Stimulated activated CD8-positive, alpha-beta memory T cell treated with anti-CD3 and anti-CD28 coated beads, Interleukin-4, amount 100 ng/mL, for 48 hours (primary cell): Measurements from ENCODE around the gene MYBPC3.

Source experiments
- DNase-seq: peaks from one replicate; pipeline ENCODE4 v3.0.0-alpha.2; 2020

Gene MYBPC3

GRCh38 chr11:47314992-47315391 is 37.5 kb downstream of the MYBPC3 start:
- no peak for DNase-seq

DNA sequence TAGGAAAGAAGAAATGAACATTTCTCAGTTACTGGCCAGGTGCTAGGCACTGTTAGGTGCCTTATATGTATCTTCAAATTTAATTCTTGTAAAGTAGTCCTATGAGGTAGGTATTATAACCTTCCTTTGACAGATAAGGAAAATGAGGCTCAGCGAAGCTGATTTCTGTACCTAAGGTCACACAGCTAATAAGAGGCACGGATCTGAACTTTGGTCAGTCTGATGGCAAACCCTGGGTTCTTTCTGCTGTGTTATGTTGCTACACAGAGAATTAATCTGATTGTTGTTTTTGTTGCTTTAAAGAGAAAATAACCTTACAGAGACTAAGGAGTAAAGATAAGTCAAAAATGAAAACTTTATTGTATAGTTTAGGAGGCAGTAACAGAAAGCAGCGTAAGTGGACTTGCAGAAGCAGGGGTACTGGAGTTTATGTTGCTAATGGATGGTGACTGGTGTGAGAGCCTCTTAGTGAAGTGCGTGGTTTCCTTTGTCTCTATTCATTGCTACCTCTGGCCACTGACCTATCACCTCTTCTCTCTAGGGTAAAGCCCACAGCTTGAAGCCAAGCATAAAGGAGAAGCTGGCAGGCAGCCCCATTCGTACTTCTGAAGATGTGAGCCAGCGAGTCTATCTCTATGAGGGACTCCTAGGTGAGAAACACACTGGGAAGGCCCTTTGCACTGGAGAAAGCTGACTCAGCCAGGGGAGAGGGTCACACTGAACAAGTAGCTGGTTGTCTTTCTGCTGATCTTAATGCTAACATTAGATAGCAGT is 44.3 kb downstream of the MYBPC3 start:
- no peak for DNase-seq

GRCh38 chr11:47306484-47306844 is 46.0 kb downstream of the MYBPC3 start:
- no peak for DNase-seq

DNA sequence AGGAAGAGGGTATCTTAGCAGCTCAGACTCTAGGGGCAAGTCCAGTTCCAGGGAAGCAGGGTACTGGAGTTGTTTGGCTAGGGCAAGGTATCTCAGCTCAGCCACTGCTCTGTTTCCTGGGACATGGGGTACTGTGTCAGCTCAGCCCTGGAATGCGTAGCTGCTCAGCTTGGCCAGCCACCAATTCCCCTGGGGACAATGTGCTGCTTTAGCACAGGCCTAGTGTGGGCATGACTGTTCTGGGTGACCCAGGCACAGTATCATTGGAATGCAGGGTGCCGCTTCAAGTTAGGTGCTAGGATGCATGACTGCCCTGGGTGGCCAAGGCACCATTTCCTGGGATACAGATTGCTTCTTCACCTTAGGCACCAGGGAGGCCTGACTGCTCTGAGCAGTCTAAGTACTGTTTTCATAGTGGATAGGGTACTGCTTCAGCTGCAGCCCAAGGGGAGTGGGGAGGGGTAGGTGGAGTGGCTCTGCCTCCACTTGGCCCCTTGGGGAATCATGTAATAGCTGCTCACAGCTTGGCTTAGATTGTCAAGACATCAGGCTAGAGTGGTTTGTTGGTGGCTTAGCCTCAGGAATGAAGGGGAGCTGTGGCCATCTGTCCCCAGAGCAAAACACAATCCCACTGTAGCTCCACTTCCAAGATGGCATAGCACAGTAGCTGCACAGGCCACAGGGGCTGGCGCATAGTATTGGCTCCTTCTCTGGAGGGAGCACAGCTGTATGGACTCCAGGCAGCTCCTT is 46.6 kb downstream of the MYBPC3 start:
- DNase-seq: no peak

- no peak for DNase-seq
These were observed 49.6 kb downstream of the MYBPC3 start for GRCh38 chr11:47302853-47303252.

DNA sequence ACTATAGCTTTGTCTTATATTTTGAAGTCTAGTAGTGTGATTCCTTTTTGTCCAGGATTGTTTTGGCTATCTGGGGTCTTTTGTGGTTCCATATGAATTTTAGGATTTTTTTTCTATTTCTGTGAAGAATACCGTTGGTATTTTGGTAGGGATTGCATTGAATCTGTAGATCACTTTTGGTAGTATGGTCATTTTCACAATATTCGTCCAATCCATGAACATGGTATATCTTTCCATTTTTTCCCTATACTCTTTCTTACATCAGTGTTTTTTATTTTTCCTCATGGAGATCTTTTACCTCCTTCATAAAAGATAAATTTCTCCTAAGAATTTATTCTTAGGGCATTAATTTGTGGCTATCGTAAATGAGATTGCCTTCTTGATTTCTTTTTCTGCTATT is 53.4 kb downstream of the MYBPC3 start:
- DNase-seq: no peak

DNA sequence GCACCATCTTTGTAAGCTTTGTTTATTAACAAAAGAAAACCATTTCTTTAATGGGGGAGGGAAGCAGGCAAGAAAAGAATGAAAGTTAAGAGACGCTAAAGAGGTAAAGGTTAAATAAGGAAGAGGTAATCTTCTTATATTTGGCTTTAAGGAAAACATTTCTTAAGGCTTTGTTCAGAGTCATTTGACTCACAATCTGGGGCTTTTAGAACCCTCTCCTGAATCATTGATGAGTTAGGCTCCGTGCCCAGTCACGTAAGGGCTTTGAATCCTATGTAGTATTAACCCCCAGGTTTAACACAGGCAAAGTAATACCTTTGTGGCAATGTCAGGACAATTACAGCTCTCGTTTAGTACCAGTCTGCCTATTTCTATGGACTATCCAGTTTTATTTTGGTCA is 56.5 kb downstream of the MYBPC3 start:
- no peak for DNase-seq

- DNase-seq: no peak
These were observed 57.1 kb downstream of the MYBPC3 start for GRCh38 chr11:47295385-47295784.

DNA sequence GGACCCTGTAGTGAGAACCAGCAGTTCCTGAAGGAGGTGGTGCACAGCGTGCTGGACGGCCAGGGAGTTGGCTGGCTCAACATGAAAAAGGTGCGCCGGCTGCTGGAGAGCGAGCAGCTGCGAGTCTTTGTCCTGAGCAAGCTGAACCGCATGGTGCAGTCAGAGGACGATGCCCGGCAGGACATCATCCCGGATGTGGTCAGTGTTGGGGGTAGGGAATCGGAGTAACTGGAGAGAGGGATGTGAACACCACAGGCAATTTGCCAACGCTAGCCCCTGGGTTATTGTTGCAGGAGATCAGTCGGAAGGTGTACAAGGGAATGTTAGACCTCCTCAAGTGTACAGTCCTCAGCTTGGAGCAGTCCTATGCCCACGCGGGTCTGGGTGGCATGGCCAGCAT is 62.6 kb downstream of the MYBPC3 start:
- no peak for DNase-seq

GRCh38 chr11:47288066-47288465 is 64.4 kb downstream of the MYBPC3 start:
- DNase-seq: no peak

DNA sequence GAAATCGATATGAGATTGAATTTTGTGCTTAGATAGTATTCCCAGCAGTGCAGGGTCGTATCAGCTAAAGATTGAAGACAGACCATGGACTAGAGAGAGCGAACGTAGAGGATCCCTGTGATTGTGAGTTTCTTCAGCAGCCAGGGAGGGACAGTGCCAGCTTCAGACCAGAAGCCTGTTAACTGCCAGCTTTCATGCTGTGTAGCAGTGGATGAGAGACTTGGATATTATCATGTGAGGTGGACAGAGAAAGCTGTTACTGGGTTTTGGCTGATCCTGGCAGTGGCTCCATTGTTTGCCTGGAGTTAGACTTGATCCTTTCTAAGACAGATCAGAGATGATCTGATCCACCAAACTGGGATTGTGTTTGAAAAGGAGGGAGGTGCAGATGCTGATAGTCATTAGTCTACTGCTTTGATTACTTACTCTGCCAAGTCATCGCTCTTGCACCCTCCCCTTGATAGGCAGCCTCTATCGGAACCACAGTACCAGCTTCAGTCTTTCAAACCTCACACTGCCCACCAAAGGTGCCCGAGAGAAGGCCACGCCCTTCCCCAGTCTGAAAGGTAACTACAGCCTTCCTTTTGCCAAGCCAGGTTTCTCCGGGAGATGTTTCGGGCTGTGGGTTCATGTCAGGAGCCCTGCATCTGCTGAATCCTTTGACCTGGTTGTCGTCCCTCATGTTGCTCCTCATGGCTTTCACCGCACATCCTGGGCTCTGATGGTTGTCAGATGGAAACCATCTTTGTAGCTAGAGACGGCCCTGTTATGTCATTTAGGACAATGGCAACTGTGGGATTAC is 66.3 kb downstream of the MYBPC3 start:
- no peak for DNase-seq

- no peak for DNase-seq
These were observed 68.4 kb downstream of the MYBPC3 start for GRCh38 chr11:47284151-47284550.

DNA sequence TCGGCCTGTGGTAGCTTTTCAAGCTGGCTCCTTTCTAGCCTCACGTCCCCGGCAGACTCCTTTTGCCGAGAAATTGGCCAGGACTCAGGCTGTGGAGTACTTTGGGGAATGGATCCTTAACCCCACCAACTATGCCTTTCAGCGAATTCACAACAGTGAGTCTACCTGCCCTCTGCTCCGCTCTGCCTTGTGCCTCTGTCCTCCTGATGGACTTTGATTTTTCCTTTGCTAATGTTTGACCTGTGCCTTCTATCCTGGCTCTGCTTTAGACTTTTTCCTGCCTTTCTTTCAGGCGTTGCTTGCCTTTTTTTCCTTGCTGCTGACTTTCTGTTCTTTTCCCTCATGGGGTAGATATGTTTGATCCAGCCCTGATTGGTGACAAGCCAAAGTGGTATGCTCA is 70.0 kb downstream of the MYBPC3 start:
- DNase-seq: no peak
